ENCODE results near the gene ATP6V1G2.
A peak's percentile ranks its signal among the peaks of the same experiment; 100 is the strongest.
"Not testable (repeated sequence)": the region's sequence is repeated elsewhere in the genome, so short reads cannot be mapped to it uniquely, and the experiment has no call there.

ATP6V1G2 gene

DNA sequence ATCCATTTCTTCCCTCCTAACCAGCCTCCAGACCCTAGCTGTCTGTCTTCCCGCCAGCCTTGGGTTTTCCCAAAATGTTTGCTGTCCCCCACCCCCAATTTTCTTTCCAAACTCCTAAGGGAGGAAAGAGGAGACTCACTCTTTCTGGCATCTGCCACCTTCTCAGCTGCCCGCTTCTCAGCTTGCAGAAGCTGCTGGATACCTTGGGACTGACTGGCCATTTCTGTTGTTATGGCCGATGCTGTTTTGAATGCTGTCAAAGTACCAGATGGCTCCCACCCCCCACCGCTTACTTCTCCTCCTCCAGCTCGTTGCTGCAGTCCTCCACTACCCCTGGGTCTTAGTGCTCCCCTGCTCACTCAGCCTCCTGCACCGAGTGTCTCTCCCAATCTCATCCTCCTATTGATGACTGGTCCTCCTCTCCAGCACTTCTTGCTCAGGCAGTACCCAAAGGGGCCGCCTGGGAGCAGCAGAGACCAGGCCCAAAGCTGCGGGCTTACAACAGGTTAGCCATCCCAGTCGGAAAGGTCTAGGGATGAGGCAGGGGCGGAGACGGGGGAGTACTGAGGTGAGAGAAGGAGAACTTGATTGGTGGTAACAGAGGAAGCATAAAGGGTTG is at the start of gene ATP6V1G2:
TSS of gene ATP6V1G2 (minus strand) at position 270 of the 619 bp plus-strand sequence. CDS start at position 221, 49 bp downstream.
- peak; percentile 83 for DNase-seq

DNA sequence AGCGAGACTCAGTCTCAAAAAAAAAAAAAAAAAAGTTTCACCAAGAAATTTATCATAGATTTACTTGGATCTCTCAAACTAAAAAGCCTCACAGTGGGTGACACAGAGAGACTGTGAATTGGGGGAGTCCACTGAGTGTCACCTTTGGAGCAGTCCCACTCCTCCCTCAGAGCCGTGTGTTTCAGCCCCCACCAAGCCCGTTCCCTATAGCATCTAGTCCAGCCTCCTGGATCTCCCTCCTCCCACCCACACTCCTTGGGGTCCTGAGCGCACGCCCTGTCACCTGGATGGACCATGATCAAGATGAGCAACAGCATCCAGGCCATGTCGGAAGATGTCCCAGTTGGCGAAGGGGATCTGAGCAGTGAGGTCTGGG is 46.0 kb upstream of the ATP6V1G2 start:
- DNase-seq = no peak

DNA sequence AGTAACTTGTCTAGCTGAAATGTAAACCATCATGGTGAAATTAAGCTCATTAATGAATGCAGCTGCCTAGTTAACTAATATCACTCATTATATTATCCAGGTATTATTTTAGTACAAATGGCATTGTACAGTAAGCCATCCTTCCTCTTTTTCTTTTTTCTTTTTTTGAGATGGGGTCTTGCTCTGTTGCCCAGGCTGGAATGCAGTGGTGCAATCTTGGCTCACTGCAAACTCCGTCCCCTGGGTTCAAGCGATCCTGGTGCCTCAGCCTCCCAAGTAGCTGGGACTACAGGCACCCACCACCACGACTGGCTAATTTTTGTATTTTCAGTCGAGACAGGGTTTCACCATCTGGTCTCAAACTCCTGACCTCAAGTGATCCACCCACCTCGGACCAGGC is 44.3 kb upstream of the ATP6V1G2 start:
- DNase-seq = not testable (repeated sequence)

DNA sequence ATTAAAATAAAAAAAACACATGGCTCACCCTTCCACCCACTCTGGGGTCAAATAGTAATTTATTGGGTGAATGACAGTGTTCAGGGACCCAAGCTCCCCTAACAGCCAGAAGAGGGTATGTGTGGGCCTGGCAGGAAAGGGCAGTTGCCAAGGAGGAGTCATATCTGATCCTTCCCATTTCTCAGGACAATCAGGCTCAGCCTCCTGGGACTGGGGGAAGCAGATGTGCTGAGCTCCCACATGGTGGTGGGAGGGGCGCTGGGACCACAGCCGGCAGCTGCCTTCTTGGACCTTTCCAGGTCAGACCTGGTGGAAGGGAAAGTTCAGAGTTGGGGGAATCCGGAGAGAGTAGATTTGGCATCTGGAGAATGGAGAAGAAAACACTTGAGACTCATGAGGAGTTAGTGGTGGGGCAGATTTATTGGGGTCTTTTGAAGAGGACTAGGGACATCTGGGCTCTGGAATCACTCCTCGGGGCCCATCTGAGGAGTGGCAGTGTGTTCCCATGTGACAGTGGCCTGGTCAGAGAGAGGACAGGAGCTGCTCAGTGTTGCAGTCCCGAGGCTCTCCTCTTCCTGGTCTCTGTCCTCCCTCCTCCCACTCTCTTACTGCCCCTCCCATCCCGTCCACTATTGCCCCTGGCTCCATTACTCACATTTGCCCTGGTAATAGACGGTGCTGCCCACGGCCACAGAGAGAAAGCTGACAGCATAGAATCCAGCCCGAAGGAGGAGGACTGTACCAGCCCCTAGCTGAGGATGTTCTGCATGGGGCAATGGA is 42.7 kb upstream of the ATP6V1G2 start:
- DNase-seq = no peak

DNA sequence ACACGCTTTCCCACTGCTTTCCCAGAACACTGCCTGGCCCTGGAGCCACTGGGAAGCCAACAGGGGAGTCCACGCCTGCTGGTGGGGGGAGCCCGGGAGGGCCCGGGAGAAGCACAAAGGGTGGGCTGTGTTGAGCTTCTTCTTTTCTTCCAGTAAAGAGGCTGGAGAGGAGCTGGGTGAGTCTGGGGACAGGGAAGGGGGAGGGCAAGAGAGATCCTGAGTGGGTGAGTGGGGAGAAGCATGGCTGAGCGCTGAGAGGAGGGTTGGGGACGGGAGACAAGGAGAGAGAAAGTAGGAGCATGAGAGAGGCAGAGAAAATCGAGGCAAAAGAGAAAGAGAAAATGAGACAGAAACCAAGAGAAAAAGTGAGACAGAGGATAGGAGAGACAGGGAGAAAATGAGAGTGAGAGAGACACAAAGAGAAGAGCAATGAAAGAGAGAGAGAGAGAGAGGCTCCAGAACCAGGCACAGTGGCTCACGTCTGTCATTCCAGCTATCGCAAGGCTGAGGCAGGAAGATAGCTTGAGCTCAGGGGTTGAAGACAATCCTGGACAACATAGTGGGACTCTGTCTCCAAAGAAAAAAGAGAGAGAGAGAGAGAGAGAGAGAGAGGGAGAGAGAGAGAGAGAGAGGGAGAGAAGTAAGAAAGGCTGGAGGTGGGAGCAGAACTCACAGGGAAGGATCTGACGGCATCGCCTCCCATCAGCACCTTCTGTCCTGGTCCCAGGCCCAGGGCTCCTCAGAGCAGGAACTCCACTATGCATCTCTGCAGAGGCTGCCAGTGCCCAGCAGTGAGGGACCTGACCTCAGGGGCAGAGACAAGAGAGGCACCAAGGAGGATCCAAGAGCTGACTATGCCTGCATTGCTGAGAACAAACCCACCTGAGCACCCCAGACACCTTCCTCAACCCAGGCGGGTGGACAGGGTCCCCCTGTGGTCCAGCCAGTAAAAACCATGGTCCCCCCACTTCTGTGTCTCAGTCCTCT is 41.7 kb upstream of the ATP6V1G2 start:
- no peak for DNase-seq

DNA sequence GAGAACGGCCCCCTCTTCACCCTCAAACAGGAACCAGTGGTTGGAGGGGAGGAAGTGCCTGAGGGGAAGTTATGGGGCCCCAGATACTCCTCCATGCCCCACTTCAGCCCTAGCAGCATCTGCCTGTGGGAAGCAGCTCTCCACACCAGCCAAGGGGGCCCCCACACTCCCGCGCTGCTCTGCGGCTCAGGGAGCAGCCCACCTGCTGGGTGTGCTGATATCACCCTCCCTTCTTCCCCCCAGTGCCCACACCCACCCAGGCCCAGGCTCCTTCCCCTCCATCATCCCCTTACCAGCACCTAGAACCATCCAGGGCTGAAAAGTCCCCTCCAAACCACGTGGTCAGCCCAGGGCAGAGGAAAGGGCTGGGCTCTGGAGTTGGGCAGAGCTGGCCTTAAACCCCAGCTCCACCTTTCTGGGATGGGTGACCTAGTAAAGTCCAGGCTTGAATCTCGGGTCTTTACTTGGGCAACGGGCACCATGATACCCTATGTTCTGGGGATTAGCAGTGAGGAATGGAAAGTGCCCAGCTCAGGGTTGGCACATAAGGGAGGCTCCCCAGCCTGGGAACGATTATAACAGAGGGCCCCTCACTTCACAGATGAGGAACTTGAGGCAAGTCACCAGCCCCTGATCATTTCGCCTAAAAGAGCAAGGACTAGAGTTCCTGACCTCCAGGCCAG is 40.3 kb upstream of the ATP6V1G2 start:
- no peak for DNase-seq

DNA sequence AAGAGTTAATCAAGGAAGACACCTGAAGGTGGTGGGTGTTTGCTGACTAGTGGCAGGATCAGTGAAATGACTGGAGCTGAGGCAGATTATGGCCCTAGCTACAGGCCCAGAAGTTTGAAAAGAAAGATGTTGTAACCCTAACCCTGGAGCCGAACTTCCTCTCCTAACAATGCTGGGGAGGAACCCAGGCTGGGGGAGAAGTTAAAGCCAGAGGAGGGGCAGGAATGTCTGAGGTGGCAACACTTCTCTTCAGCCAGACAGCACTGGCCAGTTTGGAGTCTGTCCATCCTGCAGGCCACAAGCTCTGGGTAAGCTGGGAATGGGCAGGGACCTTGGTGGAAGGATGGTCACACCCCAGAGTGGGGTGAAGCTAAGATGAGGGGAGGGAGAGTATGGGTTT is 39.6 kb upstream of the ATP6V1G2 start, which contains the start of gene LST1:
TSS of gene LST1 (plus strand) at position 270 of the 400 bp plus-strand sequence. CDS start 1,023 bp downstream, outside the sequence.
- DNase-seq = no peak

DNA sequence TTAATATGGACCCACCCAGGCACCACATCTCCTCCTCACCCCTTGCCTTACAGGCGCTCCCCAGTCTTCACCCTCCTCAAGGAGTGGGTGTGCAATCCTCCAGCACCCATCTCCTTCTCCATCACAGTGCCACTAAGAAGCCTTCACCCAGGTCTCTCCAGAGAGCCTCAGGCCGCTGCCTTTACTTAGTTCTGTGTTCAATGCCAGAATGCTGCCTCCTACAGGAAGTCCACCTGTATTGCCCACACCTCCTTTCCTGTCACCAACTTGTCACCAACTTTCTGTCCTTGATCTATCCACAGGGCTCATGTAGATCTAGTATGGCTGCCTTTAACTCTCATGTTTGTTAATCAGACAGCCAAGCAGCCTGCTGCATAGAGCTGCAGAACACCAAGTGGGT is 39.1 kb upstream of the ATP6V1G2 start:
- DNase-seq = no peak

DNA sequence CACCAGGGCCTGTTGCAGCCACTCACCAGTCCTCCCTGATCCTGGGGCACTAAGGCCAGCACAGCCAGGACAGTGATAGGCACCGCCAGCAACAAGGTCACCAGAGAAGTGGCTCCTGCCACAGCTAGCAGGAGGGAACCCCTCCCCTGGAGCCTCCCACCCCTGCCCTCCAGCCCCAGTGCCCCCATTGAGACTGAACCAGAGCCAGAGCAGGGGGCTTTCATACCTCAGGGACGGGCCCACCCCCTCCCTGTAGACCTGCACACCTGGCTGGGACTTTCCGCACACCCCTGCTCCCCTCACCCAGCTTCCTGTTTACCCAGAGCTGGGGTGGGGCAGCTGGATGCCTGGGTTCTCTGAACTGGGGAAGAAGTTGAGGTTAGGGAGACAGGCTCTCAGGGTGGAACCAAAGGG is 35.8 kb upstream of the ATP6V1G2 start, which contains the start of gene LTB:
TSS of gene LTB (minus strand) at position 195 of the 414 bp plus-strand sequence. CDS start at position 188, 7 bp downstream.
- no peak for DNase-seq

DNA sequence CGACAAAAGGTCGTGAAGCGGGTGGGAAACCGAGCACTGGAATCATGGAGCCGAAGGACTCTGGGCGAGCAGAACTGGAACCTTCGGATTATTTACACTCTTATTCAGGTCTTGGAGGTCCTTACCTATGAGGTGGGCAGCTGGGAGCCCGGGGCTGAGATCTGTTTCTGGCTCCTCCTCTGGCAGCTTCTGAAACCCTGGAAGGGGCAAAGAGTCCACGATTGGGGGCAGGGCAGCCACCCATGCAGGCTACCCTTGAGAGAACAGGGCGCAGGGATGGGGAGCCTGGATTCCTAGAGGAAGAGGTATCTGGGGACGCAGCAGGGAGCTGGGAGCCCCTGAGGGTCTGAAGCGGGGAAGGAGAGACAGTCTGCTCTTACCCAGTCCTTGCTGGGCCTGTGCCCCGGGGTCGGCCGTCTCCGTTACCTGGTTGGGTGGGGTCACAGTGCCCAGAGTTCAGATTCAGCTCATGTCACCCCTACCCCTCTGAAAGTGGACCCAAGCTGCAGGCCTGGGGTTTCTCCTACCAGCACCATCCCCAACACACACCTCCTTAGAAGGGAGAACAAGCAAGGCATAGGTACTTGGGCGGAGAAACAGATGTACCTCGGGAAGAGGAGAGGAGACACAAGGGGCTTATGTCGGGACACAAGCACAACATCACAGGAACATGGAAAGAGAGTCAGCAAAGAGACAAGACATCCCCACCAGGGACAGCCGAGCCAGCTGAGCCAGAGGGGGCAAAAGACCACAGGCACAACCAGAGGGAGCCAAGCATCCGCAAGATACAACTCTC is 35.2 kb upstream of the ATP6V1G2 start:
- DNase-seq = no peak

DNA sequence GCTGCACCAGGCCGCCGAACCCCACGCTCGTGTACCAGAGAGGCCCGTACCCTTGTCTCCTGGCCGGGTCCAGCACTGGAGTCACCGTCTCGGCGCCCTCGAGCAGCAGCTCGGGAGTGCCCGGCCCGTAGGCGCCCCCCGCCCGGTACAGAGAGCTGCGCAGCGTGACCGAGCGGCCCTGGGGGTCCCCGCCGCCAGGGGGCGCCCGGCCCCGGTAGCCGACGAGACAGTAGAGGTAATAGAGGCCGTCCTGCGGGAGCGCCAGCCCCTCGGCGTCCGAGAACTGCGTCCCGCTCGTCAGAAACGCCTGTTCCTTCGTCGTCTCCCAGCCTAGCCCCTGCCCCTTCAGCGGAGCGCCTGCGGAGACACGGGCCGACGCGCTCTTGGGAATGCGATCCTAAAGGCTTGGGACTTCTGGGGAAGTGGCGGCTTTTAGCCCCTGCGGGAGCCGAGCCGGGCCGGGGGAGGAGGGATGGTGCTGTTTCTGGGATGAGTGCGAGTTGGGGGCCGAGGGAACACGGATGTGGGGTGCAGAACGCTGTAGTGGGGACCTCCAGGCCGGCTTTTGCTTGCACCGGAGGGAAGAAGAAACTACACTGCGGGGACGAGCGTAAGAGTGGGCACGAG is 34.5 kb upstream of the ATP6V1G2 start:
- DNase-seq = peak; percentile 33

DNA sequence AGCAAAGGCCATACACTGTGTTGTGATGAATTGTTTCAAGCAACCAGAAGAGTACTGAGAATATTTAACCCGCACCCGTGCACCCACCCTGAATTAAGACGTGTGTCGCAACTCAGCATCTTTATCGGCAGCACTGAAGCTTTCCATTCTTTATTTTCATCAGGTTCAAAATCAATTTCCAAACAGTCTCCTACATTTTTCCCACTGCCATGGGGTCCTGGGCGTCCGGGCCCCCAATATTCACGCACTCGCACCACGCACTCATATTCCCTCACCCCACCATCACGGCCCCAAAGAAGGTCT is 34.0 kb upstream of the ATP6V1G2 start:
- no peak for DNase-seq

DNA sequence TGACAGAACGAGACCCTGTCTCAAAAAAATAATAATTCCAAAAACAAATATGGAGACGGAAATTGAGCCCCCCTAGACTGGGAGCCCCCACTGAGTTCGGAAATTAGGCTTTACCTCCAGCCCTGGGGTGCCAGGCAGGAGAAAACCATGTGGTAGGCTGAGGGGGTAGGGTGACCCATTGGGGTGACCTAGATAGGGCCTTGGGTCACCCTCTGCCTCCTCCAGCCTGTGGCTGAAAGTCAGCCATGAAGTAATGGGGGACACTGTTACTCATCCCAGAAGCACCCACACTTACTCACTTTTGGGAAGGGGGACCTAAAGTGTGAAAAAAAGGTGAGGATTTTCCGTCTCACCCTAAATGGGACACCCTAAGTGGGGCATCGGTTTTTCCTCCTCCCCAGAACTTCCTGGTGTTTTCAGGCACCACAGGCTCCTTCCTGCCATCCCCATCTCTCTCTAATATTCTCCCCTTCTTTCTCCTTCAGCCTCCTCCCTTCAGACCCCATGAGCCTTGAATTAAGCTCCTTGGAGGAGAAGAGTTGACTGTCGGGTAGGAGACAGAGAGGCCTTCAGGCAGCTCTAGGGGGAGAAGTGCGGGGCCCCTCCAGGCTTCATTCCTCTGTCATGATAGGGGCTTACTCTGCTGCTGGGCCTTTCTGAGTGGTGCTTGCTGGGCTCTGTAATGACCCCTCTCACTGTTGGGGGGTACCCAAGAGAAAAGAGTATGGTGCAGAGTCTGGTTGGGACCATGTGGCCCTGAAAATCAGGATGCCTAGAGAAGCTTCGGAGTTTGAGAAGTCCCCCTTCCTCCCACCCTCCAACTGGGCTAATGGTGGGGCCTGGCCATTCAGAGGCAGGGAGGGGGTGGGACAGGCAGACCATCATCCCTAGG is 33.4 kb upstream of the ATP6V1G2 start:
- DNase-seq = no peak

DNA sequence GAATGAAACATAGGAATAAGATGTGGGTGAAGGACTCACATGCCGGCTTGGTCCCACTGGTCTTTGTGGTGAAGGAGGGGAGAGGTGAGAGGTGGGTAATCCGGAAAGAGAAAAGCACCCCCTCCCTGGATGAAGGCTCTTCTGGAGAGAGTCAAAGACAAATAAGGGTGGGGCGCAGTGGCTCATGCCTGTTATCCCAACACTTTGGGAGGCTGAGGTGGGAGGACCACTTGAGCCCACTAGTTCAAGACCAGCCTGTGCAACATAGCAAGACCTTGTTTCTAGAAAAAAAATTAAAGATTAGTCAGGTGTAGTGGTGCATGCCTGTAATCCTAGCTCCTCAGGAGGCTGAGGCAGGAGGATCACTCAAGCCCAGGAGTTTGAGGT is 32.7 kb upstream of the ATP6V1G2 start:
- DNase-seq = no peak

DNA sequence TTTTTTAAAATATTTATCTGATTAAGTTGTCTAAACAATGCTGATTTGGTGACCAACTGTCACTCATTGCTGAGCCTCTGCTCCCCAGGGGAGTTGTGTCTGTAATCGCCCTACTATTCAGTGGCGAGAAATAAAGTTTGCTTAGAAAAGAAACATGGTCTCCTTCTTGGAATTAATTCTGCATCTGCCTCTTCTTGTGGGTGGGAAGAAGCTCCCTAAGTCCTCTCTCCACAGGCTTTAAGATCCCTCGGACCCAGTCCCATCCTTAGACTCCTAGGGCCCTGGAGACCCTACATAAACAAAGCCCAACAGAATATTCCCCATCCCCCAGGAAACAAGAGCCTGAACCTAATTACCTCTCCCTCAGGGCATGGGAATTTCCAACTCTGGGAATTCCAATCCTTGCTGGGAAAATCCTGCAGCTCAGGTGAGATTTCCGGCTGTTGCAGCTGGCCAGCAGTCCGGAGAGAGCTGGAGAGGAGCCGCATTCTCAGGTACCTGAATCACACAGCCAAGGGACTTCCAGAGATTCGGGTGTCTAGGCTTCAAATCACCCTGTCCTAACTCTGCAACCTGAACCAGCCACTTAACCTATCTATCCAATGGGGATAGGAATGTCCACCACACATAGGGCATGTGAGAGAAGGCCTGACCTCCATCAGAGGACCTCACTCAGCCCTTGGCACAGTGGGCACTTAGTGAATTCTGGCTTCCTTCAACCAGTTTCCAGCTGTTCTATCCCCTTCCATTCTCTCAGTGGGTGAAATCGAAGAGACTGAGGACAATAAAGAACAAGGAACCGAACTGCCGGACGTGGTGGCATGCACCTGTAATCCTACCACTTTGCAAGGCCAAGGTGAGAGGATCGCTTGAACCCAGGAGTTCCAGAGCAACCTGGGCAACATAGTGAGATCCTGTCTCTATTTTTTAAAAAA is 32.0 kb upstream of the ATP6V1G2 start:
- DNase-seq = no peak

DNA sequence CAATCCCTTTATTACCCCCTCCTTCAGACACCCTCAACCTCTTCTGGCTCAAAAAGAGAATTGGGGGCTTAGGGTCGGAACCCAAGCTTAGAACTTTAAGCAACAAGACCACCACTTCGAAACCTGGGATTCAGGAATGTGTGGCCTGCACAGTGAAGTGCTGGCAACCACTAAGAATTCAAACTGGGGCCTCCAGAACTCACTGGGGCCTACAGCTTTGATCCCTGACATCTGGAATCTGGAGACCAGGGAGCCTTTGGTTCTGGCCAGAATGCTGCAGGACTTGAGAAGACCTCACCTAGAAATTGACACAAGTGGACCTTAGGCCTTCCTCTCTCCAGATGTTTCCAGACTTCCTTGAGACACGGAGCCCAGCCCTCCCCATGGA is 31.2 kb upstream of the ATP6V1G2 start:
- DNase-seq = no peak

DNA sequence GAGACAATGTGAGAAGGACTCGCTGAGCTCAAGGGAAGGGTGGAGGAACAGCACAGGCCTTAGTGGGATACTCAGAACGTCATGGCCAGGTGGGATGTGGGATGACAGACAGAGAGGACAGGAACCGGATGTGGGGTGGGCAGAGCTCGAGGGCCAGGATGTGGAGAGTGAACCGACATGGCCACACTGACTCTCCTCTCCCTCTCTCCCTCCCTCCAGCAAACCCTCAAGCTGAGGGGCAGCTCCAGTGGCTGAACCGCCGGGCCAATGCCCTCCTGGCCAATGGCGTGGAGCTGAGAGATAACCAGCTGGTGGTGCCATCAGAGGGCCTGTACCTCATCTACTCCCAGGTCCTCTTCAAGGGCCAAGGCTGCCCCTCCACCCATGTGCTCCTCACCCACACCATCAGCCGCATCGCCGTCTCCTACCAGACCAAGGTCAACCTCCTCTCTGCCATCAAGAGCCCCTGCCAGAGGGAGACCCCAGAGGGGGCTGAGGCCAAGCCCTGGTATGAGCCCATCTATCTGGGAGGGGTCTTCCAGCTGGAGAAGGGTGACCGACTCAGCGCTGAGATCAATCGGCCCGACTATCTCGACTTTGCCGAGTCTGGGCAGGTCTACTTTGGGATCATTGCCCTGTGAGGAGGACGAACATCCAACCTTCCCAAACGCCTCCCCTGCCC is 30.6 kb upstream of the ATP6V1G2 start:
- DNase-seq = no peak

DNA sequence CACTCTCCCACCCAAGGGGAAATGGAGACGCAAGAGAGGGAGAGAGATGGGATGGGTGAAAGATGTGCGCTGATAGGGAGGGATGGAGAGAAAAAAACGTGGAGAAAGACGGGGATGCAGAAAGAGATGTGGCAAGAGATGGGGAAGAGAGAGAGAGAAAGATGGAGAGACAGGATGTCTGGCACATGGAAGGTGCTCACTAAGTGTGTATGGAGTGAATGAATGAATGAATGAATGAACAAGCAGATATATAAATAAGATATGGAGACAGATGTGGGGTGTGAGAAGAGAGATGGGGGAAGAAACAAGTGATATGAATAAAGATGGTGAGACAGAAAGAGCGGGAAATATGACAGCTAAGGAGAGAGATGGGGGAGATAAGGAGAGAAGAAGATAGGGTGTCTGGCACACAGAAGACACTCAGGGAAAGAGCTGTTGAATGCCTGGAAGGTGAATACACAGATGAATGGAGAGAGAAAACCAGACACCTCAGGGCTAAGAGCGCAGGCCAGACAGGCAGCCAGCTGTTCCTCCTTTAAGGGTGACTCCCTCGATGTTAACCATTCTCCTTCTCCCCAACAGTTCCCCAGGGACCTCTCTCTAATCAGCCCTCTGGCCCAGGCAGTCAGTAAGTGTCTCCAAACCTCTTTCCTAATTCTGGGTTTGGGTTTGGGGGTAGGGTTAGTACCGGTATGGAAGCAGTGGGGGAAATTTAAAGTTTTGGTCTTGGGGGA is 29.7 kb upstream of the ATP6V1G2 start:
- DNase-seq = no peak
